WERI-Rb-1 (cell line): ENCODE data around the gene EIF4E1B.

Source experiments
- DNase-seq: peaks from one replicate; pipeline ENCODE4 v3.0.0-alpha.2; 2020
- H3K27ac ChIP-seq: fragments of 250-450 bp; sonication (Bioruptor Pico); 2 replicates; pipeline ENCODE4 v1.5.1; 2020; ENCODE audit warnings: mild to moderate bottlenecking, moderate library complexity
- H3K27me3 ChIP-seq: fragments of 250-450 bp; sonication (Bioruptor Pico); 2 replicates; pipeline ENCODE4 v1.5.1; 2021; ENCODE audit warnings: mild to moderate bottlenecking, low read depth, moderate library complexity; ENCODE audit not compliant: insufficient read depth, severe bottlenecking
- H3K36me3 ChIP-seq: fragments of 250-450 bp; sonication (Bioruptor Pico); 2 replicates; pipeline ENCODE4 v1.5.1; 2020; ENCODE audit warnings: mild to moderate bottlenecking, moderate library complexity
- H3K4me3 ChIP-seq: 2 replicates; pipeline ENCODE4 v1.5.1; 2011; ENCODE audit warnings: low read depth, mild to moderate bottlenecking, control low read depth, low read length
- H3K9me3 ChIP-seq: fragments of 250-450 bp; sonication (Bioruptor Pico); 2 replicates; pipeline ENCODE4 v1.5.1; 2021; ENCODE audit warnings: mild to moderate bottlenecking, moderate library complexity; ENCODE audit not compliant: severe bottlenecking
- TF ChIP-seq, protein P1 (sequence below): IDR thresholded peaks from 2 replicates; pipeline ENCODE4 v1.5.1; 2011; ENCODE audit warnings: low read depth, mild to moderate bottlenecking, control low read depth, inconsistent platforms, low read length

EIF4E1B gene

DNA sequence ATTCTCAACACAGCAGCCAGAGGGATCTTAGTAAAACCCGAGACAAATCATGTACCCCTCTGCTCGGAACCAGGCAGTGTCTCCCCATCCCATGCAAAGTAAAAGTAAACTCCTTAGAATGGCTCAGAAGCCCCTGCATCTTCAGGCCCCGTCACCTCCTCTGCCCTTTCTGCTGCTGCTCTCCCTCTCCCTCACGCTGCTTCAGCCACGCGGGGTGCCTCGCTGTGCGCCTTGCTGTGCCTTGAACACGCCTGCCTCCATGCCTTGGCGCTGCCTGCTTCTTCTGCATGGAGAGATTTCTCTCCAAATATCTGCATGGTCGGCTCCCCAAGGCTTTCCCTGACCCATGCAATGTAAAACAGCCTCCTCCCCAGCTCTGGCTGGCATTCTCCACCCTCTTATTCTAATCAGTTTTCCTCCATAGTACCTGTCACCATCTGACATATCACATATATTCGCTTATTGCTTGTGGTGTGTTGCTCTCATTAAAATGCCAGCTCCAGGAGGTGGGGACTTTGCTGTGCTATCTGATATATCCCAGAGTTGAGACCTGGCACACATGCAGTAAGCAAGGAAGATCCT, 28.5 kb upstream of the EIF4E1B start:
- DNase-seq = peak; percentile 50
- Histone ChIP-seq H3K36me3 (peaks cover 69% of the 10 kb centered on the region), H3K4me3 (no peak overlapping the region)

DNA sequence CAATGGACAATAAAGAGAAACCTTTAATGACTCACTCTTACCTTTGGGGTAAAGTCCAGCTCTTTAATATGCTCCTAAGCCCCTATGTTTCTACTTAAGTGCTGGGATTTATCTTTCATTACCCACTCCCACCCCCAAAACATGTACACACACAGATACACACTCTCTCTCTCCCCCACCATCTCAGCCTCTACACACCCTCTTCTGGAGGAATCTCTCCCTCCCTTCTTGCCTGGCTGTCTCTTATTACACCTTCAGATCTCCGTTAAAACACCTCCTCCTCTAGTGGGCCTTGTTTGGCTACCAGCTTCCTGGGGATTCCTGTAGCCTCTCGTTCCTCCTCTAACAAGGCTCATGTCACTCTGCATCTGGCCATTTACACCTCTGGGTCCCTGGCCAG, 27.4 kb upstream of the EIF4E1B start:
- no peaks in the 10 kb centered on the region for H3K27me3 ChIP-seq
- no peak overlapping the region for H3K27ac ChIP-seq
- no peak for DNase-seq
- H3K4me3 ChIP-seq = no peak overlapping the region
- TF ChIP-seq, protein P1, sequence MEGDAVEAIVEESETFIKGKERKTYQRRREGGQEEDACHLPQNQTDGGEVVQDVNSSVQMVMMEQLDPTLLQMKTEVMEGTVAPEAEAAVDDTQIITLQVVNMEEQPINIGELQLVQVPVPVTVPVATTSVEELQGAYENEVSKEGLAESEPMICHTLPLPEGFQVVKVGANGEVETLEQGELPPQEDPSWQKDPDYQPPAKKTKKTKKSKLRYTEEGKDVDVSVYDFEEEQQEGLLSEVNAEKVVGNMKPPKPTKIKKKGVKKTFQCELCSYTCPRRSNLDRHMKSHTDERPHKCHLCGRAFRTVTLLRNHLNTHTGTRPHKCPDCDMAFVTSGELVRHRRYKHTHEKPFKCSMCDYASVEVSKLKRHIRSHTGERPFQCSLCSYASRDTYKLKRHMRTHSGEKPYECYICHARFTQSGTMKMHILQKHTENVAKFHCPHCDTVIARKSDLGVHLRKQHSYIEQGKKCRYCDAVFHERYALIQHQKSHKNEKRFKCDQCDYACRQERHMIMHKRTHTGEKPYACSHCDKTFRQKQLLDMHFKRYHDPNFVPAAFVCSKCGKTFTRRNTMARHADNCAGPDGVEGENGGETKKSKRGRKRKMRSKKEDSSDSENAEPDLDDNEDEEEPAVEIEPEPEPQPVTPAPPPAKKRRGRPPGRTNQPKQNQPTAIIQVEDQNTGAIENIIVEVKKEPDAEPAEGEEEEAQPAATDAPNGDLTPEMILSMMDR = no peak
- H3K36me3 ChIP-seq = peaks cover 70% of the 10 kb centered on the region
- H3K9me3 ChIP-seq = no peaks in the 10 kb centered on the region

More for the DNA sequence above, 28.5 kb upstream of the EIF4E1B start:
- Histone ChIP-seq H3K27ac (peak overlapping the region; percentile 70), H3K27me3 (no peaks in the 10 kb centered on the region), H3K9me3 (no peaks in the 10 kb centered on the region)
- TF ChIP-seq, protein P1 = no peak

DNA sequence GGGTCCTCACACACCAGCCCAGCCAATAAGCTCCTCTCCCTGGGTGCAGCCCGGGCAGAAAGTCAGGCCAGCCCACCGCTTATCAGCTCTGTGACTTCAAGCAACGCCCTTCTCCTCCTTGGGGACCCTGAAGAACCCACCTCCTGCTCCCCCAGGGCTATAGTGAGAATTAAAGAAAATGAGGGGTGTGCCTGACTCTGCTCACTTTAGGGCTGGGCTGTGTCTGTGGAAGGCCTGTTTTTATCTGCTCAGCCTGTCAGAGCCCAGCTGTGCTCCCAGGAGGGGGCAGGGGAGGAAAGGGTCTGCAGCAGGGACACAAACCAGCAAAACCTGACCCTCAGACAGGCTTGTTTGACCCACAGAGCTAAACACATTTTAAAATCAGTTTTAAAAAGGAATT, 24.4 kb upstream of the EIF4E1B start:
- Histone ChIP-seq H3K27me3 (no peaks in the 10 kb centered on the region), H3K9me3 (no peaks in the 10 kb centered on the region), H3K36me3 (peaks cover 57% of the 10 kb centered on the region), H3K4me3 (no peak overlapping the region), H3K27ac (no peak overlapping the region)
- TF ChIP-seq, protein P1 = no peak
- no peak for DNase-seq

DNA sequence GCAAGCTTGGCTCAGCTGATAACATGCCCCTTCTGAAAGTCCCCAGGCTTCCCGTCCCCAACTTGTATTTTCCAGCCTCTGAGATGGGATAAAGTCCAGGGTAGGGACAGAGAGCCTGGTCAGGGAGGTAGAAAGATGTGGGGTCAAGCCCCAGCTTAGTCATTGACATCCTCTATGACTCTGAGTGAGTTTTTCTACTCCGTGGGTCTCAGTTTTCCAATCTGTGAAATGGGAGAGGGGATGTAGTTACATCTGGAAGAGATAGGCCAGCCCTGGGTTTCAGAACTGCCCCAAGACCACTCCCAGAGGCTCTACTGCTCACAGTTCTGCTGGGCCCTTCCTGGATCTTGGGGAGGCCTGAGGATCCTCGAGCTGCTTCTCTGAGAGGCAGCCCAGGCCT, 23.6 kb upstream of the EIF4E1B start:
- Histone ChIP-seq H3K27ac (no peak overlapping the region), H3K36me3 (peaks cover 54% of the 10 kb centered on the region), H3K4me3 (no peak overlapping the region), H3K9me3 (no peaks in the 10 kb centered on the region), H3K27me3 (no peaks in the 10 kb centered on the region)
- no peak for DNase-seq
- TF ChIP-seq, protein P1 = no peak

DNA sequence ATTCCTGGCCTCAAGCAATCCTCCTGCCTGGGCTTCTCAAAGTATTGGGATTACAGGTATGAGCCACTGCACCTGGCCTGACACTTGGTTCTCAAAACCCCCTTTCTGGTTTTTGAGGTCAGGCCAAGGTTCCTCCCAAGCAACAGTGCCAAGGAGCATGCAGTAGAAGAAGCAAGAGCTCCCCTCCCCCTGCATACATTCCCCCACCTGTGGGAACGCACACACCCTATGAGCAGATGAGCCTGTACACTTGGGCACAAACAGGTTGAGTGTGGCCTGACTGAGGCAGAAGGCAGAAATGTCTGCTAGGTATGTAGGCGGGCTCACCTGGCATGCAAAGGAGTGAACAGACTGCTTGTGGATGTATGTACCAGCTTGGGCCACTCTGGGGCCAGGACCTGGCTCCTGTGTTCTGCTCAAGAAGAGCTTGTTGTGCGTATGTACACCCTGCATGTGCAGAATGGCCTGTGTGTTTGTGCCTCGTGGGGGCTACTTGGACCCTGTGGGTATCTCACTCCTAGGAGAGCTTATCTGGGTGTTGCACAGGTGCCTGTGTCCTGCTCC, 22.3 kb upstream of the EIF4E1B start:
- H3K27me3 ChIP-seq = no peaks in the 10 kb centered on the region
- DNase-seq = no peak
- H3K27ac ChIP-seq = no peak overlapping the region
- H3K36me3 ChIP-seq = peaks cover 54% of the 10 kb centered on the region
- H3K4me3 ChIP-seq = no peak overlapping the region
- TF ChIP-seq, protein P1 = no peak
- no peaks in the 10 kb centered on the region for H3K9me3 ChIP-seq
